Right lobe of liver (tissue), 6 donors: Measurements from ENCODE around the gene TEF. TPM values are rescaled to one million over a fixed set of nuclear protein-coding genes. Genes with fewer than 3 reads are reported as not detected.

ENCODE experiments used
- ATAC-seq, 4 donors: fragments of 200-7000 bp; cut with Tn5 transposase; one replicate each; pipeline ENCODE4 v1.9.1; 2020; ENCODE audit warnings: mild to moderate bottlenecking in 4 of 4, moderate library complexity in 4 of 4
- DNase-seq, 3 donors: peaks; one replicate each; pipeline ENCODE4 v3.0.0-alpha.2; 2020
- H3K27ac ChIP-seq, 3 donors: fragments of 200-600 bp; one replicate each; pipeline ENCODE4 v1.8.0; 2022
- H3K27me3 ChIP-seq, 2 donors: fragments of 200-600 bp; one replicate each; pipeline ENCODE4 v1.8.0; 2022
- H3K36me3 ChIP-seq, 4 donors: fragments of 200-600 bp; sonication (generic) in 1 of 4; one replicate each; pipeline versions ENCODE4 v1.5.1 to v1.8.0; 2017 to 2022; ENCODE audit warnings: control low read depth in 1 of 4
- H3K4me1 ChIP-seq, 4 donors: fragments of 200-600 bp; sonication (generic) in 1 of 4; one replicate each; pipeline versions ENCODE4 v1.5.1 to v1.8.0; 2017 to 2022; ENCODE audit warnings: control low read depth in 1 of 4
- H3K4me3 ChIP-seq, 3 donors: fragments of 200-600 bp; one replicate each; pipeline ENCODE4 v1.8.0; 2022
- H3K9me3 ChIP-seq, 4 donors: fragments of 200-600 bp; sonication (generic) in 1 of 4; one replicate each; pipeline versions ENCODE4 v1.5.1 to v1.8.0; 2017 to 2022; ENCODE audit warnings: control low read depth in 1 of 4
- CTCF ChIP-seq, 4 donors: fragments of 200-600 bp in 3 of 4; fragments of 450-650 bp in 1 of 4; IDR thresholded peaks; one replicate each; pipeline versions ENCODE4 v1.5.1 to v1.8.0; 2016 to 2022; ENCODE audit warnings: antibody characterized with exemption in 4 of 4, mild to moderate bottlenecking in 2 of 4
- POLR2A ChIP-seq: fragments of 450-650 bp; IDR thresholded peaks from one replicate; pipeline ENCODE4 v1.6.1; 2017; ENCODE audit warnings: antibody characterized with exemption, mild to moderate bottlenecking
- WGBS: methylation state at CpG from one replicate; pipeline ENCODE4 v1.1.6; 2018; ENCODE audit warnings: low coverage, low lambda C conversion rate; ENCODE audit not compliant: insufficient coverage; ENCODE audit errors: missing lambda C conversion rate; 5-methylcytosine and 5-hydroxymethylcytosine counted together
- intact Hi-C, 2 donors: fragments of 100-400 bp; cut with DNase I; formaldehyde crosslinking; loops; one replicate each; pipeline versions ENCODE4 v1.11.2 to v1.14.1; 2022
- total RNA-seq, 6 experiments: library from RNA; depleted of rRNA in 2 of 6; stranded (reverse); fragments of >200 nt in 2 of 6; fragmentation: NEBNext Ultra II Directional in 3 of 6; extraction: Animal tissue kit (Norgen Biotek cat#: 25700) in 3 of 6; gene quantifications; one replicate each; pipeline versions ENCODE4 v1.1.0 to v1.2.4, GENCODE V29; 2016 to 2023
- donor health status: DM: no; HTN: yes; CAD: no.
- donor health status: DM: no; HTN: no; CAD: no.
- donor health status: DM: no; HTN: no; CAD: no.
- donor health status: DM: no; HTN: yes; CAD: no.
- donor health status: DM: no; HTN: yes; CAD: no.

The TEF gene
- total RNA-seq, 6 experiments from 2014 or later = 6.1 to 28.9 (median 15.5) TPM

- ATAC-seq (no peak), DNase-seq (no peak)
- H3K36me3 ChIP-seq = no peaks in the 10 kb centered on the region
- H3K4me3 ChIP-seq = no peak overlapping the region
- no CpG with 5 or more reads among the region's 6 CpGs for WGBS
- intact Hi-C loops = no loop called here
- H3K9me3 ChIP-seq = no peaks in the 10 kb centered on the region
- H3K27ac ChIP-seq = no peak overlapping the region
- TF ChIP-seq CTCF (IDR thresholded peaks at IDR 0.05) (no peak), POLR2A (no peak)
- peaks cover 0 to 26% (median 7%) of the 10 kb centered on the region in 4 donors for H3K4me1 ChIP-seq
- no peaks in the 10 kb centered on the region for H3K27me3 ChIP-seq
Measured at GRCh38 chr22:41364233-41364632, 17.5 kb upstream of the TEF start.

GRCh38 chr22:41364955-41365354 lies 16.8 kb upstream of the TEF start:
- 38% methylated on average over 8 of the region's 8 CpGs for WGBS
- ATAC-seq (no peak), DNase-seq (no peak)
- intact Hi-C loops = no loop called here
- H3K36me3 ChIP-seq = no peaks in the 10 kb centered on the region
- no peak overlapping the region for H3K4me3 ChIP-seq
- no peak overlapping the region for H3K27ac ChIP-seq
- H3K9me3 ChIP-seq = no peaks in the 10 kb centered on the region
- TF ChIP-seq POLR2A = no peak
- no peak for TF ChIP-seq CTCF (IDR thresholded peaks at IDR 0.05)
- peaks cover 0 to 29% (median 9%) of the 10 kb centered on the region in 4 donors for H3K4me1 ChIP-seq
- H3K27me3 ChIP-seq = no peaks in the 10 kb centered on the region

- no peak for ATAC-seq
- intact Hi-C loops = no loop called here
- Histone ChIP-seq H3K27ac (no peak overlapping the region), H3K9me3 (no peaks in the 10 kb centered on the region), H3K36me3 (no peaks in the 10 kb centered on the region), H3K4me1 (peaks cover 0 to 25% (median 9%) of the 10 kb centered on the region in 4 donors), H3K4me3 (no peak overlapping the region), H3K27me3 (no peaks in the 10 kb centered on the region)
- TF ChIP-seq CTCF (IDR thresholded peaks at IDR 0.05) (no peak), POLR2A (no peak)
- WGBS = 40% methylated on average over 5 of the region's 5 CpGs
- DNase-seq = no peak
Measured at GRCh38 chr22:41365425-41365824, 16.3 kb upstream of the TEF start.

- H3K27me3 ChIP-seq = no peaks in the 10 kb centered on the region
- H3K27ac ChIP-seq = peak overlapping the region in 2 of 3 donors; percentile 5 to 47
- DNase-seq (no peak), ATAC-seq (no peak)
- no peaks in the 10 kb centered on the region for H3K9me3 ChIP-seq
- no peaks in the 10 kb centered on the region for H3K36me3 ChIP-seq
- intact Hi-C loops = no loop called here
- no peak for TF ChIP-seq CTCF (IDR thresholded peaks at IDR 0.05)
- TF ChIP-seq POLR2A = no peak
- H3K4me1 ChIP-seq = peaks cover 0 to 25% (median 9%) of the 10 kb centered on the region in 4 donors
- 67% methylated on average over 7 of the region's 17 CpGs for WGBS
- H3K4me3 ChIP-seq = no peak overlapping the region
Measured at GRCh38 chr22:41366323-41367029, 15.3 kb upstream of the TEF start.
